ENCODE data around the gene FKBP2.
"Not testable (repeated sequence)": the region's sequence is repeated elsewhere in the genome, so short reads cannot be mapped to it uniquely, and the experiment has no call there.

The FKBP2 gene

GRCh38 chr11:64234647-64235379, 6.1 kb upstream of the FKBP2 start:
- DNase-seq (ENCODE audit: low spot score) = peak; percentile 51

GRCh38 chr11:64235437-64236161, 5.3 kb upstream of the FKBP2 start:
- DNase-seq (ENCODE audit: low spot score) = no peak

GRCh38 chr11:64237484-64237951, 3.4 kb upstream of the FKBP2 start:
- DNase-seq (ENCODE audit: low spot score) = no peak

- no peak for DNase-seq (ENCODE audit: low spot score)
These were observed 2.8 kb upstream of the FKBP2 start for GRCh38 chr11:64238076-64238475.

- DNase-seq (ENCODE audit: low spot score) = no peak
These were observed 1.9 kb upstream of the FKBP2 start for GRCh38 chr11:64238999-64239398.

GRCh38 chr11:64239662-64240434, 1.0 kb upstream of the FKBP2 start:
- peak; percentile 45 for DNase-seq (ENCODE audit: low spot score)

GRCh38 chr11:64241241-64241490, 271 bp downstream of the FKBP2 start:
- no peak for DNase-seq (ENCODE audit: low spot score)

- peak; percentile 97 for DNase-seq (ENCODE audit: low spot score)
These were observed 838 bp downstream of the FKBP2 start for GRCh38 chr11:64241491-64242374.

GRCh38 chr11:64243236-64243854, 2.5 kb downstream of the FKBP2 start:
- DNase-seq (ENCODE audit: low spot score) = no peak

GRCh38 chr11:64244107-64244506, 3.2 kb downstream of the FKBP2 start:
- DNase-seq (ENCODE audit: low spot score) = no peak

- DNase-seq (ENCODE audit: low spot score) = peak; percentile 34
These were observed 4.1 kb downstream of the FKBP2 start for GRCh38 chr11:64244966-64245365.

GRCh38 chr11:64245401-64245796, 4.5 kb downstream of the FKBP2 start:
- DNase-seq (ENCODE audit: low spot score) = peak; percentile 42

- DNase-seq (ENCODE audit: low spot score) = peak; percentile 95
These were observed 5.1 kb downstream of the FKBP2 start for GRCh38 chr11:64245797-64246620.

GRCh38 chr11:64246621-64246870, 5.7 kb downstream of the FKBP2 start:
- DNase-seq (ENCODE audit: low spot score) = not testable (repeated sequence)

GRCh38 chr11:64246871-64247728, 6.2 kb downstream of the FKBP2 start, which contains the start of gene PPP1R14B:
Gene PPP1R14B (minus strand): TSS chr11:64246943. CDS start chr11:64246673, 270 bp downstream.
- DNase-seq (ENCODE audit: low spot score) = peak; percentile 94

- DNase-seq (ENCODE audit: low spot score) = no peak
These were observed 7.0 kb downstream of the FKBP2 start for GRCh38 chr11:64247729-64248531.

GRCh38 chr11:64248578-64248977, 7.7 kb downstream of the FKBP2 start:
- no peak for DNase-seq (ENCODE audit: low spot score)

- no peak for DNase-seq (ENCODE audit: low spot score)
These were observed 8.1 kb downstream of the FKBP2 start for GRCh38 chr11:64249038-64249437.

Data from RKO (cell line).